Inflammatory macrophage treated with lipopolysaccharide for 4 hours (primary cell): ENCODE results near the gene TUSC2.
"Not testable (repeated sequence)": the region's sequence is repeated elsewhere in the genome, so short reads cannot be mapped to it uniquely, and the experiment has no call there.

ENCODE experiments used
- DNase-seq: peaks from one replicate; pipeline ENCODE4 v3.0.0-alpha.2; 2020

Gene TUSC2

DNA sequence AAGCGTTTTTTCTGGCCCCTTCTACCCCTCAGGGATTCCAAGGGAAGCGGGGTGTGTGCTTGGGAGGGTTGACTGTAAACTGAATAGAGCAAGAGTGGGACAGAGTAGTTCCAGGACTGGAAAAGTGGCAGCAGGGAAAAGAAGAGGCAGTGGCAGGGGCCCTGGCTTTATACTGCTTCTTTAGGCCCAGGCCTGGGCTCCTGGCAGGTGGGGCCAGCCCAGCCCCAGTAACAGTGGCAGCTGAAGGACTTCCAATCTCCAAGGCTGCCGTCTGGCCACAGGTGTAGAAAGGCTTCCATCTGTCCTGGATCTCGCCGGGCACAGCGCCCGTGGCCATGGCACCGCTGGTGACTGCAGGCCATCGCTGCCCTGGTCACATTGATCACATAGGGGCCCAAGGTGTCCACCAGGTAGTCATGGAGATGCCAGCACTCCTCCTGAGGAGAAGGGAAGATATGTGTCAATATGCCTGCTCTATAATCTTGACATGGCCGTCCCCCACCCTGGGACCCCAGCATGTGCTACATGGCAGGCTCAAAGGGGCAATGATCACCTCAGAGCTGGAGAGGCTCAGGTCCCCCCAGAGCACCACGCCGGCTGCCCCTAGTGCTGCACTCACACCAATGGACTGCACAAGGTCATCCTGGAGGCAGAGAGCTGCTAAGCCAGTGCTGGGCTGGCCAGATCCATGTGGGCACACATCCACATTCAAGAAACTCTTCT, 34.8 kb downstream of the TUSC2 start:
- DNase-seq: no peak

DNA sequence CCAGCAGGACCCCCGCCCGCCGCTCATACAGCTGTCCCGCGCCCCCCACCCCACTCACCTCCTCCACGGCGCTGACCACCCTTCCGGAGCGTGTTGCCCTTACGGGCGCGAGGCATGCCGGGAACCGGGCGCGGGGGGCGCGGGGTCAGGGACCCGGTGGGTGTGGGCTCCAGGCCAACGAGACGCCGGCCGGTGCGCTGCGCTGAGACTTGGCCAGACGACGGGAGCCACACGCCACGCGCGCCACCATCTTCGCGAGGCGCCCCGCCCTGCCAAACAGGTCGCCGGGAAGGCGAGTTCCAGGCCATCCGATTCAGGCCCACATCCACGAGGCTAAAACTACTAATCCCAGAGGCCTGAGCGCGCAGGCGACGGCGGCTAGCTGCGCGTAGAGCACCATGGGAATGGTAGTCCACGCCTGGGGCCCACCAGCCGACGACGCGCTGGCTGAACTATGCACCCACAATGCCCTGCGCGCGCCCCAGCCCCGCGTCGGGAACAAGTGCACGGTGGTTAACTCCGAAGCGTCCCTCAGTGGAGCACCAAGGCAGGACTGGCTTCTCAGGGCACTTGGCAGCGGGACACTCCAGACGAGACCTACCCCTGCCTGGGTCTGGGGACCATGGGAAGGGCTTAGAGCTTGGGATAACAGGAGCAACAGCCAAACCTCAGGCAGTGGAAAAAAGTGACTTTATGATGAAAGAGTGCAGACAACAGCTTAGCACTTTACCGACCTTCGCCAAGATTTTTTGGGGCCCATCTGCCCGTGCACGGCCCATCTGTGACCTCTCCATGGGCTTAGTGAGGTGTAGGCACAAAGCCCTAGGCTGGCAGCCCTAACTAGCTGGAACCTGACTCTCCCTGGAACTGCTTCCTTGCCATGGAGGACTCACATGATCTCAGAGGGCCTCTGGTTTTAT, 35.6 kb downstream of the TUSC2 start, which contains the start of gene IFRD2:
IFRD2 (minus strand) TSS at position 271 of the 920 bp plus-strand sequence; CDS start at position 116, 155 bp downstream.
- peak; percentile 98 for DNase-seq

DNA sequence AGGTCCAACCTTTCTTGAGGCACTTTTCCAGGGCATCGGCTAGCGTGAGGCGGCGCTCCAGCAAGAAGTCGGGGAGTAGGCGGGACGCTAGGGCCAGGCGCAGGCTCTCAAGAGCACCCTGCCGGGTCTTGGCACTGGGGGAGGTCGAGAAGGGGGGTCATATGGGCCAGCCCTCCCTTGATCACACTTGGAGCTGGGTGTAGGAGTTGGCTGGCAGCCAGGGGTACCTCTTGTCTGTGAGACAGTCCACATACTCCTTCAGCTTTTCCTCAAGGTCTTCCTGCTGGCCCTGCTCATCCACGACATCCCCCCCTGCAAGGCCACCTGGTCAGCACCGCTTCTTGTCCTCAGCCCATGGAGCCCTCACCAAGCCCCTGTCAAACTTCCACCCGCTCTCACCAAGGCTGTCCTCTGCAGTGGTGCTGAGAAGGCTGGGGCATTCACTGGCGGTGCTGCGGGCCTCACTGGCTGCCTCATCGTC, 37.8 kb downstream of the TUSC2 start:
- no peak for DNase-seq

DNA sequence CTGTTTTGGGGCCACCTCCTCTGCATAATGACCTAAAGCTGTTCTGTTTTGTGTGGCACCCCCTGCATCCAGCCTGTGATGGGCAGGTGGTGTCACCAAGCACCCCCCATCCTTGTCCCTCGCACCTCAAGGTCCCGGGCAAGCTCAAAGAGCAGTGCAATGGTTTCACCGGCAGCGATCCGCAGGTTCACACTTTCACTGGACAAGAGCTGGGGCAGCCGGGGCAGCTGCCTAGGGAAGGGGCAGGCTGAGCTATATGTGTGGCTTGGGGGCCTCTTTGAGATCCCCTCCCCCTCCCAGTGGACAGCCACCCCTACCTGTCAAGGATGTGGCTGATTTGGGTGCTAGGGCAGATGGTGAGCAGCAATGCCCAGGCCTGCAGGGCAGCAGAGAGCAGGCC, 38.9 kb downstream of the TUSC2 start:
- DNase-seq: no peak

DNA sequence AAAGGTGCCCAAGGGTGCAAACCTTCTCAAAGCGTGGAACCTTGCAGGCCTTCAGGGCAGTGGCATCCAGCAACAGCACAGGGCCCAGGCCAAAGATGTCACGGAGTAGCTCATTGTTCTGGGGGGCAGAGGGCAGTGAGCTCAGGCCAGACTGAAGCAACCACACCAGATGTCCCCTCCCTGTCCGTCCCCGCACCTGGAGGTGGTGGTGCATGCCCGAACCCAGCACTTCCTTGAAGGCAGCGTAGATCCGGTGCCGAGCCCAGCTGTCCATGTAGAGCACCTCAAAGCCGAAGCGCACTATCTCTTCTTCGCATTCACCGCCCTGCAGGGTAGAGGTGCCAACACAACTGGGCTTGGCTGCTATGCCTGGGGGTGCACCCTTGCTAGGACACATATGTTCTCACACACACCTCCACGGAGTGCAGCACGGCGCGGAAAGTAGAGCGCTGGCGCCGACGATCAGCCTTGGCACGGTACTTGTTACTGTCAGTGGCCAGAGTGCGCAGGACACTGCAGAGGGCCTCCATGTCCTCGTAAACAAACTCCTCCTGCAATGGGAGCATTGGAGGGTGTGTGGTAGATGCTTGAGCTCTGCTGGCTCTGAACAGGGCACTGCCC, 39.5 kb downstream of the TUSC2 start:
- no peak for DNase-seq

DNA sequence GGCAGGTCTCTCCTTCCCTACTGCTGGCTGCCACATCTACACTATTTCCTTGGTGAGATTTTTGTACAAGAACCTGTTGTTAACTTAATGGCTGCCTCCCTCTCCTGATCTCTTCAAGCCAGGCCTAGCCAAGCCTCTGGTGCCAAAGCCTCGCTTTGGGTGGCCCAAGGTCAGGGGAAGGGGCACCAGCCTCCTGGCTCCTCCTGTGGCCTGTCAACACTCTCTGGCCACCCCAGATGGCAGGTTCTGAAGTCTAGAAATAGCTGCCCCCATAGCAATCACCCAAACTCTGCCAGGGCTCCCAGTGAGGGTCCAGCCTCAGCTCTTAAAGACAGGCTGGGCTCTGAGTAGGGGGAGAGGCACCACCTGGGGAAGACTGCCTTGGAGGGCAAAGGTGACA, 40.8 kb downstream of the TUSC2 start:
- no peak for DNase-seq

DNA sequence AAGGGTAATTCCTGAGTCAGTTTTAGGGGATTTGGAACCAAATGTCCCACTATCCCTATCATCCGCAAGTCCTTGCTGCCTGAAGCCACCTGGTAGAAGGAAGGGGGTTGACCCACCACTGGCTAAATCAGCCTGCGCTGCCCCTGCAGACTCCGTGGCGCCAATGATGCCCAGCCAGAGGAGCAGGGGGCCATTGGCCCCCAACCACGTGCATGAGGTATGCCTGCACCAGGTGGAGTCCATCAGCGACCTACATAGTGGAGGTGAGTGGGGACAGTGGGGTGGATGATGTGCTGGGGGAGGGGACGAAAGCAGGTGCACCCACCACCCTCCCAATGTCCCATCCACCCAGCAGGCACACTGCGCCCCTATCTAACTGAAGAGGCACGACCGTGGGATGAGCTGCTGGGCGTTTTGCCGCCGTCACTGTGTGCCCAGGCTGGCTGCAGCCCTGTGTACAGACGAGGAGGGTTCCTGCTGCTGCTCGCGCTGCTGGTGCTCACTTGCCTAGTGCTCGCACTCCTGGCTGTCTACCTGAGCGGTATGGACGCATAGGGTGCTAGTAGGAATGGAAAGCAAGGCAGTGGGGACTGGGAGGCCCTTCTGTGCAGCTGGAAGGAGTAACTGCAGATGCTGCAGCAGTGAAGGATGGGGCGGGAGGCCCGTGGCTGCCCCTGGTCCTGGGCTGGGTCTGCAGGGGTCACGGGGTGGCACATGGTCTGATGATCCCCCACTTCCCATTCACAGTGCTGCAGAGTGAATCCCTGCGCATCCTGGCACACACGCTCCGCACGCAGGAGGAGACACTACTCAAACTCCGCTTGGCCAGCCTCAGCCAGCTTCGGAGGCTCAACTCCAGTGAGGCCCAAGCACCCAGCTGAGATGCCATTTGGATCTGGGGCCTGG, 41.4 kb downstream of the TUSC2 start:
- no peak for DNase-seq

DNA sequence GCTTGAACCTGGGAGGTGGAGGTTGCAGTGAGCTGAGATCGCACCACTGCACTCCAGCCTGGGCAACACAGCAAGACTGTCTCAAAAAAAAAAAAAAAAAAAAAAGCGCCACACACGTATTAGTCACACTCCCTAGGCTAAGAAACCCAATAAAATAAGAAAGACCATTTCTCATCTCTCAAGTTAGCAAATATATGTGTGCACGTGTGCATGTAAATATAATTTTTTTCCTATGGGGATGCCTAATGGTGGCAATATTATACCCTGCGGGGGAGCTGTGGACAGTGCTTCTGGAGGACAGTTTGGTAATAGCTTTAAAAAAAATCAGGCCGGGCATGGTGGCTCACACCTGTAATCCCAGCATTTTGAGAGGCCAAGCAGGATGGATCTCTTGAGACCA, 43.9 kb downstream of the TUSC2 start:
- DNase-seq: not testable (repeated sequence)

DNA sequence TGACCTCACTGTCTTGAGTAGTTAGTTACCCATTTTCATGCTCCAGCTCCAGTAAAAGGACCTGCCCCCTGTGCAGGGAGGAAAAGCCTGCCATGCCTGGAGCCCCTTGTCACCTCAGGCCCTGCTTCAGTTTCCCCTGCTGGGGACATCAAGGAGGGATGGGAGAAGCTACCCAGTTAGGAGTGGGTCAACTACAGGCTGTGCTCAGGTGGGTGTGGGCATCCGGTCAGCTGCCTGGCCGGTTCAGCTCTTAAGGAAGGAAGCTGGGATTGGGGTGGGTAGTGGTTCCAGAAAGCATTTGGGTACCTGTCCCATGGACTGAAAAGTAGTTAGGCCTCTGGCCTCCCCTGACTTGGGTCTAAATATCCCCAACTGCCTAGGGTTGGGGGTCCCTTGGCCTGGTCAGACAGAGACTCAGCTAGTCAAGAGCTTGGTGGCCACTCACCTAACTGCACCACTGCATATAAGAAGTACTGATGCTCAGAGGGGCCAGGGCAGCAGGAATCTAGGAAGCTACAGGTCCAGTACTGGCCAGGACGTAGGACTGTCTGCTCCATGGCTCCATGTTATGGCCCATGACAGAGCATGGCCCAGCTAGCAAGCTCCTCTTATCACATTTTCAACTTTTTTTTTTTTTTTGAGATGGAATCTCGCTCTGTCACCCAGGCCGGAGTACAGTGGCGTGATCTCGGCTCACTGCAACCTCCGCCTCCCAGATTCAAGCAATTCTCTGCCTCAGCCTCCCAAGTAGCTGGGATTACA, 48.6 kb downstream of the TUSC2 start:
- no peak for DNase-seq

DNA sequence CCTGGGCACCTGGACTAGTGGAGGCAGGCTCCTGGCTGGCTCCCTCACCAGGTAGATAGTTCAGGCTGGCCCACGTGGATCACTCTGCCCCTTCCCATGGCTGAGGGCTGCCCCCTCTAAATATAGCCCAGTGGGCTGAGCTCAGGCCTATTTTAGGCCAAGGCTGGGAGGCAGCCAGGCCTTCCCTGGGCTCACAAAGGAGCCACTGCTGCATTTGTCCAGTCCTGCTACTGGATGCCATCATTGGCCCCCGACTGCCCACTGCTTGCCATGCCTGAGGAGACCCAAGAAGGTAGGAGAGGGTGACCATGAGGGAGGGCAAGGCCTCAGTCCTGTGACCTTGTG, 49.2 kb downstream of the TUSC2 start, which contains the start of gene LSMEM2:
LSMEM2 (plus strand) TSS at position 208 of the 345 bp plus-strand sequence; CDS start at position 235, 27 bp downstream.
- DNase-seq: no peak

DNA sequence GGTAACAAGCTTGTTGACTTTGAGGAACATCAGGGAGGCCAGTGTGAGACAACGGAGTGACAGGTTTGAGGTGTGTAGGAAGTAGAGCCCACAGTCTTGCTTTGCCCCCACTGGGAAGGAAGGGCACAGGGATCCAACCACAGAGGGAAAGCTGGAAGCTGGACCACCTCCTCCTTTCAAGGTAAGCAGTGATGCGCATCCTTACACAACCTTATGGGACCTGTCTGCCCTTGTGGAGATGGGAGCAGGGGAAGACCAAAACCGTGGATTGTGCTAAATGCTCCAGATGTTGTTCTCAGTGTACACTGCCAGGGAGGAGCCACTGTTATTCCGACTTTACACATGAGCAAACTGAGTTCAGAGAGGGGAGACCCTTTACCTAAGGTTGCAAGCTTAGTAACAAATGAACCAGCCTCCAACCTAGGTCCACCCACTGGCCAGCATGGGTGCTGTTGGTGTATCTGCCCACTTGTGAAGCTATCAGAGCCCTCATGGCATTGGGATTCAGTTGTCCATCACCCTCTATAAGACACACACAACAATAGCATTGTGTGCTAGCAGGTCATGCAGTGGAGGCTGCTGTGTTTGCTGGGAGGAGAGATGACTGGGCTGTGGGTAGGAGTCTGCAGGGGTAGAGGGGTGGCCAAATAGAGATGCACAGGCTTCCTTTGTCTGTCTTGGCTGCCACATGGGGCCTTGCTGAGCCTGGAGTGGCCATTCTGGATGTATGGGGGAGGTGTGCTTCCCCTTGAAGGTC, 49.7 kb downstream of the TUSC2 start:
- no peak for DNase-seq

DNA sequence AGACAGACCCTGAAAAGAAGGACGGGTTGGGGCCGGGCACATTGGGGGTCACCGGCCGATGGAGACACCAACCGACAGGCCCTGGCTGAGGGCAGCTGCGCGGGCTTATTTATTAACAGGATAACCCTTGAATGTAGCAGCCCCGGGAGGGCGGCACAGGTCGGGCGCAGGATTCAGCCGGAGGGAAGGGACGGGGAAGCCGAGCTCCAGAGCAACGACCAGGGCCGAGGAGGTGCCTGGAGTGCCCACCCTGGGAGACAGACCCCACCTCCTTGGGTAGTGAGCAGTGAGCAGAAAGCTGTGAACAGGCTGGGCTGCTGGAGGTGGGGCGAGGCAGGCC, 51.3 kb downstream of the TUSC2 start:
- DNase-seq: no peak

DNA sequence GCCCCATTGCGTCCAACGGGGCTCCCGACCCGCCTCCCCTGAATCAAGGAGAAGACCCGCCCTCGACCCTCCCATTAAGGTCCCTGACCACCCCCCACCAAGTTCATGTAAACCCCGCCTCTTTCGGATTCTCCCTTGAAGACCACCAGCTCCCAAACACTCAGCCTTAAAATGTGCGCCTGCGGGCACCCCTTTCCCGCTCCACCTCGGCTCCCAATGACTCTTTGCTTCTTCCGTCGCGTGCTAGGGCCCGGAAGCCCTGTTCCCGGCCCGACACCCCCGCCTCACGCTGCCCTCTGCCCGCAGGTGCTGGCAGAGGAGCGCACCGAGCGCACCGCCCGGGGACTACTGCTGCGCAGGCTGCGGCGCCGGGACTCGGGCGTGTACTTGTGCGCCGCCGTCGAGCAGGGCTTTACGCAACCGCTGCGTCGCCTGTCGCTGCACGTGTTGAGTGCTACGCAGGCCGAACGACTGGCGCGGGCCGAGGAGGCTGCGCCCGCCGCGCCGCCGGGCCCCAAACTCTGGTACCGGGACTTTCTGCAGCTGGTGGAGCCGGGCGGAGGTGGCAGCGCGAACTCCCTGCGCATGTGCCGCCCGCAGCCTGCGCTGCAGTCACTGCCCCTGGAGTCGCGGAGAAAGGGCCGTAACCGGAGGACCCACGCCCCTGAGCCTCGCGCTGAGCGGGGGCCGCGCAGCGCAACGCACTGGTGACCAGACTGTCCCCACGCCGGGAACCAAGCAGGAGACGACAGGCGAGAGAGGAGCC, 51.8 kb downstream of the TUSC2 start:
- peak; percentile 16 for DNase-seq

DNA sequence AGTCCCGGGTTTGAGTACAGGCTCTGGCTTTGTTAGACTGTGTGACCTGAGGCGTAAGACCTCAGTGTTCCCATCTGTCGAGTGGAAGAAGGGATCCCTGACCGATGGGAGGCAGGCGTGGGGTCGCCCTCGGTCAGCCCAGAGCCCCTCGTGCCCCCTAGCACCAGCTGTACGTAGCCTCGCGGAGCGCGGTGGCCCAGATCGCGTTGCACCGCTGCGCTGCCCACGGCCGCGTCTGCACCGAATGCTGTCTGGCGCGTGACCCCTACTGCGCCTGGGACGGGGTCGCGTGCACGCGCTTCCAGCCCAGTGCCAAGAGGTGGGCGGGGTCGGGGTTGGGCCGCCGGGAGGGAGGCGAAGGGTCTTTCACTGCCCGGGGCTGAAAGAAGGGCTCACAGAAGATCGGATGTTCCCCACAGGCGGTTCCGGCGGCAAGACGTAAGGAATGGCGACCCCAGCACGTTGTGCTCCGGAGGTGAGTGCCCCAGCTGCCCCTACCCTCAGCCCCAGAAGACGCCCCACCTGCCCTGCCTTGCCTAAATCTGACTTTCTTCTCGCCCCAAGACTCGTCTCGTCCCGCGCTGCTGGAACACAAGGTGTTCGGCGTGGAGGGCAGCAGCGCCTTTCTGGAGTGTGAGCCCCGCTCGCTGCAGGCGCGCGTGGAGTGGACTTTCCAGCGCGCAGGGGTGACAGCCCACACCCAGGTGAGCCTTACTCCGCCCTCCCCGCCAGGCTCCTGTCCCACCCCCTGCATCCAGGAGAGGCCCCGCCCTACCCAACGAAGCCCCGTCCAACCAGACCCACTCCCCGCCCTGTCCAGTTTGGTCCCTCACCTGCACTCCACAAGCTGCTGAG, 52.7 kb downstream of the TUSC2 start:
- no peak for DNase-seq
